Bronchus fibroblast of lung (primary cell): Measurements from ENCODE around the gene TSEN15. TPM values are rescaled to one million over a fixed set of nuclear protein-coding genes. Genes with fewer than 3 reads are reported as not detected.

Experiments used
- total RNA-seq: library from RNA; depleted of rRNA; stranded (reverse); fragments of >200 nt; gene quantifications from 2 replicates; pipeline ENCODE4 v1.2.3, GENCODE V29; 2015

TSEN15 gene
- 74.0 and 81.0 TPM in 2 replicates for total RNA-seq

GRCh38 chr1:184051485-184052193, at the start of gene TSEN15:
TSS of gene TSEN15 (plus strand) at chr1:184051730. CDS start at chr1:184051756, 26 bp downstream.

Other genes starting within 250 kb of the TSEN15 start
- 6.2 and 7.0 TPM in 2 replicates for gene RGL1, start 246.6 kb upstream of the TSEN15 start, total RNA-seq
- 0.50 and 0.74 TPM in 2 replicates for gene COLGALT2, start 14.0 kb upstream of the TSEN15 start, total RNA-seq